ENCODE data around the gene EXOC4.

- TF ChIP-seq EZH2 (IDR thresholded peaks at IDR 0.05; ENCODE audit: borderline replicate concordance, low read depth, low read length, severe bottlenecking) = no peak
- TF ChIP-seq GATA2 (IDR thresholded peaks at IDR 0.05; ENCODE audit: insufficient read depth, insufficient read length, low read depth, low read length) = no peak
- TF ChIP-seq CTCF (IDR thresholded peaks at IDR 0.05; ENCODE audit: extremely low read depth in 1 of 2, insufficient read depth in 1 of 2, low read depth in 1 of 2, low read length in 2 of 2) = no peak
- no peak for TF ChIP-seq POLR2AphosphoS5 (IDR thresholded peaks at IDR 0.05; ENCODE audit: insufficient read depth, low read depth, low read length)
- no peak for TF ChIP-seq POLR2A (IDR thresholded peaks at IDR 0.05; ENCODE audit: low read depth, low read length)
- no peak for TF ChIP-seq FOS (IDR thresholded peaks at IDR 0.05; ENCODE audit: borderline replicate concordance, insufficient read depth, low read length)
- TF ChIP-seq, protein P1, sequence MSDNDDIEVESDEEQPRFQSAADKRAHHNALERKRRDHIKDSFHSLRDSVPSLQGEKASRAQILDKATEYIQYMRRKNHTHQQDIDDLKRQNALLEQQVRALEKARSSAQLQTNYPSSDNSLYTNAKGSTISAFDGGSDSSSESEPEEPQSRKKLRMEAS (IDR thresholded peaks at IDR 0.05; ENCODE audit: insufficient read depth, insufficient read length) = no peak
- TF ChIP-seq MYC (IDR thresholded peaks at IDR 0.05; ENCODE audit: low read depth, low read length) = no peak
Measured at GRCh38 chr7:133300811-133301210, 47.9 kb downstream of the EXOC4 start.
